DND-41 (cell line): ENCODE data around the gene HLA-DMA.

Experiments used
- ATAC-seq: fragments of 200-7000 bp; cut with Tn5 transposase; 3 replicates; pipeline ENCODE4 v1.9.1; 2021; ENCODE audit warnings: low read depth; ENCODE audit not compliant: insufficient read depth
- DNase-seq: peaks from one replicate; pipeline ENCODE4 v3.0.0-alpha.2; 2020
- H2AFZ ChIP-seq: 2 replicates; pipeline ENCODE4 v1.6.0; 2012; ENCODE audit warnings: low read depth, low read length
- H3K27ac ChIP-seq: 2 replicates; pipeline ENCODE4 v1.5.1; 2012; ENCODE audit warnings: low read length, inconsistent platforms
- H3K27me3 ChIP-seq: fragments of 200-600 bp; sonication (generic); 2 replicates; pipeline ENCODE4 v1.6.0; 2012; ENCODE audit warnings: low read length, mild to moderate bottlenecking, inconsistent platforms; ENCODE audit not compliant: insufficient read depth, poor library complexity
- H3K36me3 ChIP-seq: 2 replicates; pipeline ENCODE4 v1.5.1; 2012; ENCODE audit warnings: low read length, inconsistent platforms; ENCODE audit not compliant: insufficient read depth
- H3K4me1 ChIP-seq: 2 replicates; pipeline ENCODE4 v1.5.1; 2012; ENCODE audit warnings: mild to moderate bottlenecking, low read length; ENCODE audit not compliant: insufficient read depth
- H3K4me2 ChIP-seq: 2 replicates; pipeline ENCODE4 v1.6.0; 2012; ENCODE audit warnings: mild to moderate bottlenecking, moderate library complexity, low read length, inconsistent platforms; ENCODE audit not compliant: insufficient read depth
- H3K4me3 ChIP-seq, 2 experiments: fragments of 200-600 bp in 1 of 2; shearing (Covaris generic) in 1 of 2; 2 replicates each; pipeline ENCODE4 v1.5.1; 2012 to 2016; ENCODE audit warnings: inconsistent platforms in 2 of 2, low read length in 2 of 2, mild to moderate bottlenecking in 2 of 2, low read depth in 1 of 2, moderate library complexity in 1 of 2
- H3K79me2 ChIP-seq: 2 replicates; pipeline ENCODE4 v1.6.0; 2012; ENCODE audit warnings: low read length, inconsistent platforms; ENCODE audit not compliant: insufficient read depth
- H3K9ac ChIP-seq: 2 replicates; pipeline ENCODE4 v1.6.0; 2012; ENCODE audit warnings: low read depth, mild to moderate bottlenecking, inconsistent platforms, low read length, moderate library complexity
- H3K9me3 ChIP-seq: 2 replicates; pipeline ENCODE4 v1.5.1; 2012; ENCODE audit warnings: low read length, moderate library complexity, mild to moderate bottlenecking, inconsistent platforms; ENCODE audit not compliant: insufficient read depth, severe bottlenecking
- H4K20me1 ChIP-seq: 2 replicates; pipeline ENCODE4 v1.6.0; 2012; ENCODE audit warnings: low read length; ENCODE audit not compliant: insufficient read depth
- EZH2 ChIP-seq: IDR thresholded peaks from 3 replicates; pipeline ENCODE4 v1.6.1; 2012; ENCODE audit warnings: borderline replicate concordance, low read depth, mild to moderate bottlenecking, moderate library complexity, low read length, inconsistent platforms; ENCODE audit not compliant: severe bottlenecking
- TF ChIP-seq, protein P1 (sequence below): IDR thresholded peaks from 2 replicates; pipeline ENCODE4 v1.5.1; 2012; ENCODE audit warnings: borderline replicate concordance, low read length, moderate library complexity, mild to moderate bottlenecking; ENCODE audit not compliant: poor library complexity, severe bottlenecking; ENCODE audit errors: extremely low read depth

Gene HLA-DMA

DNA sequence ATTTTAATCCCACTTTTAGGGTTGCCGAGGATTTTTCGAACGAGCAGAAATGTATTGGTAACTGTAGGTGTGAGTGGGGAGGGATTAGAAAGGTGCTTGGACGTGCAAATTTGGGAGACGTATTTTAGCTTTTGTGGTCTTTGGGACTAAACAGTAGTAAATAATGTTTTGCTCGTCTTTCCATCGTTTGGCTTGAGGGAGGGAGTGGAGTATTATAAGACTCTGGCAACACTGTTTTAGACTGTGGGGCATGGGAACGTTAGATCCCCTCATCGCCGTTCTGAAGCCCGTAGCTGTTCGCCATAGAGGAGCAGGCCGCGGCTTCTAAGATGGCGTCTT is 18.3 kb upstream of the HLA-DMA start:
- TF ChIP-seq, protein P1, sequence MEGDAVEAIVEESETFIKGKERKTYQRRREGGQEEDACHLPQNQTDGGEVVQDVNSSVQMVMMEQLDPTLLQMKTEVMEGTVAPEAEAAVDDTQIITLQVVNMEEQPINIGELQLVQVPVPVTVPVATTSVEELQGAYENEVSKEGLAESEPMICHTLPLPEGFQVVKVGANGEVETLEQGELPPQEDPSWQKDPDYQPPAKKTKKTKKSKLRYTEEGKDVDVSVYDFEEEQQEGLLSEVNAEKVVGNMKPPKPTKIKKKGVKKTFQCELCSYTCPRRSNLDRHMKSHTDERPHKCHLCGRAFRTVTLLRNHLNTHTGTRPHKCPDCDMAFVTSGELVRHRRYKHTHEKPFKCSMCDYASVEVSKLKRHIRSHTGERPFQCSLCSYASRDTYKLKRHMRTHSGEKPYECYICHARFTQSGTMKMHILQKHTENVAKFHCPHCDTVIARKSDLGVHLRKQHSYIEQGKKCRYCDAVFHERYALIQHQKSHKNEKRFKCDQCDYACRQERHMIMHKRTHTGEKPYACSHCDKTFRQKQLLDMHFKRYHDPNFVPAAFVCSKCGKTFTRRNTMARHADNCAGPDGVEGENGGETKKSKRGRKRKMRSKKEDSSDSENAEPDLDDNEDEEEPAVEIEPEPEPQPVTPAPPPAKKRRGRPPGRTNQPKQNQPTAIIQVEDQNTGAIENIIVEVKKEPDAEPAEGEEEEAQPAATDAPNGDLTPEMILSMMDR = no peak
- no peak for TF ChIP-seq EZH2
- H3K4me2 ChIP-seq = peak overlapping the region; percentile 59
- H3K9me3 ChIP-seq = no peaks in the 10 kb centered on the region
- no peak for DNase-seq
- H3K36me3 ChIP-seq = peaks cover 54% of the 10 kb centered on the region
- H3K27me3 ChIP-seq = no peaks in the 10 kb centered on the region
- H3K4me3 ChIP-seq = peak overlapping the region; percentile 53 to 62
- peak overlapping the region; percentile 89 for H3K9ac ChIP-seq
- H3K27ac ChIP-seq = peak overlapping the region; percentile 96
- peaks cover 91% of the 10 kb centered on the region for H3K79me2 ChIP-seq
- no peak overlapping the region for H2AFZ ChIP-seq
- no peak for ATAC-seq
- peaks cover 41% of the 10 kb centered on the region for H3K4me1 ChIP-seq
- H4K20me1 ChIP-seq = peaks cover 40% of the 10 kb centered on the region

GRCh38 chr6:32970413-32971241 is 17.7 kb upstream of the HLA-DMA start:
- peak; percentile 87 for DNase-seq
- Histone ChIP-seq H3K4me3 (peak overlapping the region; percentile 53 to 62), H3K27me3 (no peaks in the 10 kb centered on the region), H3K79me2 (peaks cover 91% of the 10 kb centered on the region), H3K4me2 (peak overlapping the region; percentile 70), H3K4me1 (peaks cover 41% of the 10 kb centered on the region), H3K9ac (peak overlapping the region; percentile 89), H3K27ac (peak overlapping the region; percentile 96), H3K36me3 (peaks cover 48% of the 10 kb centered on the region), H4K20me1 (peaks cover 35% of the 10 kb centered on the region), H2AFZ (no peak overlapping the region), H3K9me3 (no peaks in the 10 kb centered on the region)
- no peak for TF ChIP-seq EZH2
- TF ChIP-seq, protein P1 = no peak
- ATAC-seq = peak; percentile 0; the same call in 1 of the 3 replicates

DNA sequence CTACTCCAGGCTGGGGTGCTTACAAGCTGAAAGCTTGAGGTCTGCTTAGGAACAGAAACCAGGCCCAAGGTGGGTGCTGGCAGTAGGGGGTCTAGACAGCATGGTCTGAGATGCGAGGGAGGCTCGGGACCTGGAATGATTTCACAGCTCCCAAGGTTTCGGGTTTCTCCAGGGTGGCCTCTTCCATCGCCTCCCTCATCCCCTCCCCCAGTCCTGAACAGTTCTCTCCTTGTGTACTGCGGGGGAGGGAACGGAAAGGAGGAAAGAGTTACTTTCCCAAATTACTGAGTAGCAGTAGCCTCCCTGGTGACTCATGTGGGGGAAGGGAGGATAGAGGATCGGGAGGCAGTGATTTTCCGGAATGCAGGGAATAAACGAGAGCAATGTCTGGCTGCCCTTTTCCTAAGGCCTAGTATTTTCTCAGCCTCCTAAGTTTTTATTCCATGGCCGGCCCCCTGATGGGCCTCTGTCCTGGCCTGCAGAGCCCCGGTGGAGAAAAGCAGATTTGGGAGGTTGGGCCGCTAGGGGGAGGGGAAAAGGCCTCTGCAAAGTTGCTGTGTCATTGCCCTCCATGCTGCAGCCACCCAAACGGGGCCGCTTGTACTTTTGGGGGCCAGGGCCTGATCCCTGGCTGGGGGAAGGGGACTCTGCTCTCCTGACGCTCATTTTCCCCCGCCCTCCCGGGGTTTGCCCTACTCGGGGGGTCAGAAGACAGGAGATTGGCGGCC is 17.0 kb upstream of the HLA-DMA start:
- DNase-seq (peak; percentile 88), ATAC-seq (peak; percentile 6)
- peaks cover 34% of the 10 kb centered on the region for H3K4me1 ChIP-seq

More for the DNA sequence above, 17.0 kb upstream of the HLA-DMA start:
- Histone ChIP-seq H2AFZ (no peak overlapping the region), H3K9me3 (no peaks in the 10 kb centered on the region), H3K4me3 (peak overlapping the region; percentile 53 to 62), H3K9ac (peak overlapping the region; percentile 89), H3K27me3 (no peaks in the 10 kb centered on the region), H4K20me1 (peaks cover 27% of the 10 kb centered on the region), H3K79me2 (peaks cover 89% of the 10 kb centered on the region), H3K4me2 (peak overlapping the region; percentile 70), H3K36me3 (peaks cover 40% of the 10 kb centered on the region), H3K27ac (peak overlapping the region; percentile 96)
- TF ChIP-seq, protein P1 = peak; percentile 23
- no peak for TF ChIP-seq EZH2
